ENCODE measurements around the gene PKDREJ. TPM values are rescaled to one million over a fixed set of nuclear protein-coding genes. Genes with fewer than 3 reads are reported as not detected.

PKDREJ gene
- polyA plus RNA-seq, 1 donor from 2014 or later = not detected

GRCh38 chr22:46225631-46226030 is 37.5 kb downstream of the PKDREJ start:
- Histone ChIP-seq H3K9me2 (ENCODE audit: insufficient read depth, low read length) (no peaks in the 10 kb centered on the region), H3K27me3 (ENCODE audit: insufficient read depth, low read depth, low read length) (no peaks in the 10 kb centered on the region), H3K9ac (ENCODE audit: low read length) (no peak overlapping the region), H3K36me3 (ENCODE audit: insufficient read depth, low read length) (no peaks in the 10 kb centered on the region), H3K27ac (ENCODE audit: low read length) (no peak overlapping the region), H3F3A (ENCODE audit: insufficient read depth, low read length, poor library complexity, severe bottlenecking) (no peaks in the 10 kb centered on the region), H3K79me2 (replicated peaks; ENCODE audit: insufficient read depth, low read length) (no peaks in the 10 kb centered on the region), H3K4me2 (ENCODE audit: low read length) (no peak overlapping the region), H3K9me3 (ENCODE audit: low read length) (no peaks in the 10 kb centered on the region), H3K4me3 (ENCODE audit: low read length) (no peak overlapping the region), H2AFZ (ENCODE audit: low read depth, low read length) (no peak overlapping the region), H4K20me1 (ENCODE audit: insufficient read depth) (no peaks in the 10 kb centered on the region)
- no peak for TF ChIP-seq RAD21 (conservative IDR thresholded peaks at IDR 0.05)
- TF ChIP-seq TAF1 (IDR thresholded peaks at IDR 0.05; ENCODE audit: low read depth) = no peak
- TF ChIP-seq EZH2 (IDR thresholded peaks at IDR 0.05; ENCODE audit: borderline replicate concordance, insufficient read depth, low read length, poor library complexity, severe bottlenecking) = no peak
- no peak for TF ChIP-seq SMC3 (conservative IDR thresholded peaks at IDR 0.05; ENCODE audit: poor library complexity)
- TF ChIP-seq POLR2AphosphoS5 (IDR thresholded peaks at IDR 0.05) = no peak
- no peak for TF ChIP-seq REST (IDR thresholded peaks at IDR 0.05; ENCODE audit: borderline replicate concordance)
- TF ChIP-seq MXI1 (conservative IDR thresholded peaks at IDR 0.05; ENCODE audit: poor library complexity, severe bottlenecking) = no peak
- no peak for TF ChIP-seq EP300 (conservative IDR thresholded peaks at IDR 0.05; ENCODE audit: poor library complexity, severe bottlenecking)
- no peak for TF ChIP-seq CTCF (IDR thresholded peaks at IDR 0.05; ENCODE audit: poor library complexity, severe bottlenecking)

- Histone ChIP-seq H3K79me2 (replicated peaks; ENCODE audit: insufficient read depth, low read length) (no peaks in the 10 kb centered on the region), H3K9me3 (ENCODE audit: low read length) (no peaks in the 10 kb centered on the region), H3K4me2 (ENCODE audit: low read length) (no peak overlapping the region), H3K27ac (ENCODE audit: low read length) (no peak overlapping the region), H4K20me1 (ENCODE audit: insufficient read depth) (no peaks in the 10 kb centered on the region), H3K36me3 (ENCODE audit: insufficient read depth, low read length) (no peaks in the 10 kb centered on the region), H2AFZ (ENCODE audit: low read depth, low read length) (no peak overlapping the region), H3F3A (ENCODE audit: insufficient read depth, low read length, poor library complexity, severe bottlenecking) (no peaks in the 10 kb centered on the region), H3K27me3 (ENCODE audit: insufficient read depth, low read depth, low read length) (no peaks in the 10 kb centered on the region), H3K4me3 (ENCODE audit: low read length) (no peak overlapping the region), H3K9ac (ENCODE audit: low read length) (no peak overlapping the region), H3K9me2 (ENCODE audit: insufficient read depth, low read length) (no peaks in the 10 kb centered on the region)
- no peak for TF ChIP-seq REST (IDR thresholded peaks at IDR 0.05; ENCODE audit: borderline replicate concordance)
- TF ChIP-seq EZH2 (IDR thresholded peaks at IDR 0.05; ENCODE audit: borderline replicate concordance, insufficient read depth, low read length, poor library complexity, severe bottlenecking) = no peak
- TF ChIP-seq POLR2AphosphoS5 (IDR thresholded peaks at IDR 0.05) = no peak
- TF ChIP-seq CTCF (IDR thresholded peaks at IDR 0.05; ENCODE audit: poor library complexity, severe bottlenecking) = no peak
Measured at GRCh38 chr22:46224898-46225290, 38.2 kb downstream of the PKDREJ start.
